HG02759 (cell line): ENCODE results near the gene MAP3K21.

ENCODE experiments used
- ATAC-seq: cut with Tn5 transposase; IDR thresholded peaks from one replicate; pipeline ENCODE4 v1.9.1; 2021; ENCODE audit warnings: mild to moderate bottlenecking, moderate library complexity; ENCODE audit not compliant: unreplicated experiment

The MAP3K21 gene

GRCh38 chr1:233432916-233433315, 105.4 kb downstream of the MAP3K21 start:
- no peak for ATAC-seq

- no peak for ATAC-seq
Measured at GRCh38 chr1:233433436-233434210, 106.1 kb downstream of the MAP3K21 start.
